ENCODE measurements around the gene HDDC2.

HDDC2 gene

DNA sequence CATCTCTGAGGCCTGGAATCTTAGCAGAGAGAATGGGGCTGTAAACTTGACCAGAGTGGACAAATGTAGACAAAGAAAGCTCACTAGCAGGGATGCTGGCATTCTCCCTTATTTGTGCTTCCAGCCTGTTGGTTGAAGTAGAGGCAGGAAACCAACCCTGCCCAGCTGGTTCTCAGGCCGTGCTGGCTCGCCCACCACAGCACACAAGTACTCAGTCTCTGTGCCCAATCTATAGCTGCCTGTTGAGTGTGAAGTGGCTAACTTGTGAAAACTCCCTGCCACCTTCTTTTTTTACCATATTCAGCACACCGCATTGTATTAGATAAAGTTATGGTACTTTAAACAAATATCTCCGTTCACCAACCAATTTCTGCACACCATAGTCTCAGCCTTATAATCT lies 37.3 kb downstream of the HDDC2 start:
- TF ChIP-seq, protein P1, sequence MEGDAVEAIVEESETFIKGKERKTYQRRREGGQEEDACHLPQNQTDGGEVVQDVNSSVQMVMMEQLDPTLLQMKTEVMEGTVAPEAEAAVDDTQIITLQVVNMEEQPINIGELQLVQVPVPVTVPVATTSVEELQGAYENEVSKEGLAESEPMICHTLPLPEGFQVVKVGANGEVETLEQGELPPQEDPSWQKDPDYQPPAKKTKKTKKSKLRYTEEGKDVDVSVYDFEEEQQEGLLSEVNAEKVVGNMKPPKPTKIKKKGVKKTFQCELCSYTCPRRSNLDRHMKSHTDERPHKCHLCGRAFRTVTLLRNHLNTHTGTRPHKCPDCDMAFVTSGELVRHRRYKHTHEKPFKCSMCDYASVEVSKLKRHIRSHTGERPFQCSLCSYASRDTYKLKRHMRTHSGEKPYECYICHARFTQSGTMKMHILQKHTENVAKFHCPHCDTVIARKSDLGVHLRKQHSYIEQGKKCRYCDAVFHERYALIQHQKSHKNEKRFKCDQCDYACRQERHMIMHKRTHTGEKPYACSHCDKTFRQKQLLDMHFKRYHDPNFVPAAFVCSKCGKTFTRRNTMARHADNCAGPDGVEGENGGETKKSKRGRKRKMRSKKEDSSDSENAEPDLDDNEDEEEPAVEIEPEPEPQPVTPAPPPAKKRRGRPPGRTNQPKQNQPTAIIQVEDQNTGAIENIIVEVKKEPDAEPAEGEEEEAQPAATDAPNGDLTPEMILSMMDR (IDR thresholded peaks at IDR 0.05; ENCODE audit: insufficient read depth, low read depth, low read length, missing control alignments) = no peak
- H3K4me3 ChIP-seq (ENCODE audit: low read depth, low read length) = no peak overlapping the region
- DNase-seq (ENCODE audit: low read depth) = no peak

DNA sequence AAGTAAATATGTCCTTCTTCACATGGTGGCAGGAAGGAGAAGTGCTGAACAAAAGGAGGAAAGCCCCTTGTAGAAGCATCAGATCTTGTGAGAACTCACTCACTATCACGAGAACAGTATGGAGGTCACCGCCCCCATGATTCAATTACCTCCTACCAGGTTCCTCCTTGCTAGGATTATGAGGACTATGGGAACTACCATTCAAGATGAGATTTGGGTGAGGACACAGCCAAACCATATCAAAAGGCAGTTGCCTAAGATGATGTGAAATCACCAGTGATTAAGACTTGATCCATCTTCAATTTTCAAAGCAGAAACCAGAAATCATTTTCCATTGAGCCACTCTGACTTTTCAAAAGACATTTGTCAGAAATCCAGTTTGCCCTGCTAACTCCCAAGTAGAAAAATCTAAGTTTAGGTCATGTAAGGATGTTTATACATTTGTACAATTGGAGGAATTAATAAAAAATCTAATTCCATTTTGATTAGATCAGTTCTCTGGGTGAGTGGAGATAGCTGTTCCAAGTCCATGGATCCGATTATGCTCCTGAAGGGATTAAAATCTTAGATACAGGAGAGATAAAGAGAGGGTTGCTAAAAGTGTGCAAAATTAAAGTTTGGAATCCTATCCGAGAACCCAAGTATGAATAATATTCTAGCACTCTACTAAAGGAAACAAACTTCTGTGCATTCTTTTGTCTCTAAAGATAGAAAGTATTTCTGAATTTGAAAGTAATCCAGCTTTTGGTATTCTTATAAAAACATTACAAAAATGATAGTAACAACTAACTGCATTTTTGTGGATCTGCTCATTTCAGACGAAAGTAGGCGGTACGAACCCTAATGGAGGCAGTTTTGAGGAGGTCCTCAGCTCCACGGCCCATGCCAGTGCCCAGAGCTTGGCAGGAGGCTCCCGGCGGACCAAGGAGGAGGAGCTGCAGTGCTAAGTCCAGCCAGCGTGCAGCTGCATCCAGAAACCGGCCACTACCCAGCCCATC lies 39.5 kb downstream of the HDDC2 start:
- TF ChIP-seq, protein P1 (IDR thresholded peaks at IDR 0.05; ENCODE audit: insufficient read depth, low read depth, low read length, missing control alignments) = no peak
- no peak for DNase-seq (ENCODE audit: low read depth)
- H3K4me3 ChIP-seq (ENCODE audit: low read depth, low read length) = no peak overlapping the region

DNA sequence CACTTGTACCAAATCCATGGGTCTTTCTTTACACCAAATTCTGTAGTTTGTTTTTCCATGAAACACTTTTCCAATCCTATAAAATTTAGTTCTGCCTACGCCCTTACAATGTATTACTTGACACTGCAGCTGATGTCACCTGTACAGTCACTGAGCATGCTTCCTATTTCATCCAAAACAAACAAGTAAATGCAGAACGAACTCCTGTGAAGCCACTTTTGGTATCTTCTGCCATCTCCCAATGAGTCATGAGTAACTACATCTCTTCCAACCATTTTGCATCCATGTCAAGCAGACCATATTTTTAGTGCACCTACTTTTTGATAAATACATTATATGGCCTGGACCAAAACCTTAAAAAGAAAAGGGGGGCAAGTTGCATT lies 42.4 kb downstream of the HDDC2 start:
- no peak overlapping the region for H3K4me3 ChIP-seq (ENCODE audit: low read depth, low read length)
- TF ChIP-seq, protein P1 (IDR thresholded peaks at IDR 0.05; ENCODE audit: insufficient read depth, low read depth, low read length, missing control alignments) = no peak
- no peak for DNase-seq (ENCODE audit: low read depth)

DNA sequence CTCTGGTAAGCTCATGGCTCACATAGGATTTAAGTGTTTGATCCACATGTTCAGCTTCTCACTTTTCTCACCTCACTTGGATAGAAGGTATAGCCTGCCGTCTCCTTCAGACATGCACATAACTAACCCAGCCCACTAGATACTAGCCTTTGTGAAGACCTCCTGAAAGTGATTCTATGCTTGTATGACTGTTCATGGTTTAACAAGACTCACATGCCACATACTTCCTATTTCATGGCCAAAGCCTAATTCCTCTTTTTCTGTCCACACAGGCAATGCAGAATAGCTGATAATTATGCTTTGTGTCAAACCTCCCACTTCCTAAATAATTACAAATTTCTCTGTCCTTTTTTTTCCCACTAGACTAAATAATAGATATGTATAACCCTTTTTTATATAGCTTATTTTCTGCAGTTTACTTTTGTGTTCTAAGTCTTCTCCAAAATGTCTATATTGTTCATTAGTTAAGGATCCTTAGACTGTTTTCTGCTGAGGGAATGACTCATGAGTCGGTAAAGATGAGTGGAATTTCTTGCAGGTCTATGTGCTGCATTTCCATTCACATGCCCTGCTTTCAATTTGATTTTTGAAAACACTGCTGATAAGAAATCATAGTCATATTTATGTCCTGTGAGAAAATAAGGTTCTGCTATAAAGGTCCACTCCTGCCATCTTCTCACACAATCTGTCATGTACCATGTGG lies 43.0 kb downstream of the HDDC2 start:
- no peak overlapping the region for H3K4me3 ChIP-seq (ENCODE audit: low read depth, low read length)
- peak; percentile 21 for DNase-seq (ENCODE audit: low read depth)
- TF ChIP-seq, protein P1 (IDR thresholded peaks at IDR 0.05; ENCODE audit: insufficient read depth, low read depth, low read length, missing control alignments) = no peak

DNA sequence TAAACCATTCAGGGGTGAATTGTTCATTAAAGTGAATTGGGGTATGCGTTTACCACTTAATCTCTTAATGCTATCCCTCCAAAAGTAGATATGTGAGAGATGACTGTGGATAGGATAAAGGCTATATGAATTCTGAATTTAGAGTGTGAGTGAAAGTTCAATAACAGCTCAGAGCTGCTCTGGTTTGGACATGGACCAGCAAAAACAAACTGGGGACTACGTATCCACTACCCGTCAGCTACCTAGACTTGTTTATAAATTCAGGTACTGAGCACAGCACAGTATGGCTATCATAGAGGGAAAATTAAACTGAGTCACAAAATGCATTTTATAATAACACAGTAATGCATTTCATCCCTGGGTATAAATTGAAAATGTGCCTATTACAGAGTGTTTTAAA lies 44.4 kb downstream of the HDDC2 start:
- H3K4me3 ChIP-seq (ENCODE audit: low read depth, low read length) = no peak overlapping the region
- no peak for DNase-seq (ENCODE audit: low read depth)
- TF ChIP-seq, protein P1 (IDR thresholded peaks at IDR 0.05; ENCODE audit: insufficient read depth, low read depth, low read length, missing control alignments) = no peak

DNA sequence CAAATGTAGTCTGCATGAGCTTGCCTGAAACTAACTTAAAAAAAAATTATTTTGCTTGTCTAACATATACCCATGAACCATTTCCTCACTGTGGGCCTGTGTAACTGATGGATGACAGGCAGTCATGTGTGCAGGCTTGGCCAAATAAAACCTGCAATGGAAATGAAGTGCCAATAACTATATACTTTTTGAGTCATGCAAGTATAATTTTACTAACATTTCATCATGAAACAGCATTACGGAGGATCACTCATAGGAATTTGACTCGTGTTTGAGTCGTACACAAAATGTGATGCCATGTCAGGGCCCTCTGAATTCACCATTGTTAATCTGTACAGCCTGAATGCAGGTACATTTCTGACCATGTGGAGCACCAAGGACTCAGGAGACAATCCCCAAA lies 46.6 kb downstream of the HDDC2 start:
- no peak overlapping the region for H3K4me3 ChIP-seq (ENCODE audit: low read depth, low read length)
- TF ChIP-seq, protein P1 (IDR thresholded peaks at IDR 0.05; ENCODE audit: insufficient read depth, low read depth, low read length, missing control alignments) = no peak
- no peak for DNase-seq (ENCODE audit: low read depth)
